ENCODE results near the gene PKP1. TPM values are rescaled to one million over a fixed set of nuclear protein-coding genes. Genes with fewer than 3 reads are reported as not detected.

PKP1 gene
- total and polyA plus RNA-seq, 2 of the 4 experiments (the other 2 are of a cell fraction), result 0.18 to 0.36 TPM

- Histone ChIP-seq H2BK15ac (ENCODE audit: low read depth, low read length) (no peak overlapping the region), H2BK20ac (ENCODE audit: low read depth, low read length) (no peak overlapping the region), H3K4me2 (ENCODE audit: low read depth, low read length) (no peak overlapping the region), H3K4me3 (ENCODE audit: insufficient read depth, low read depth, low read length) (no peak overlapping the region), H3K4me1 (ENCODE audit: control insufficient read depth, insufficient read depth, low read length) (no peaks in the 10 kb centered on the region), H3K23ac (ENCODE audit: low read depth, low read length) (no peak overlapping the region), H4K20me1 (ENCODE audit: insufficient read depth, low read length) (no peaks in the 10 kb centered on the region; the same call in 1 of the 2 replicates), H3K14ac (replicated peaks; ENCODE audit: low read depth, low read length) (no peak overlapping the region), H4K91ac (ENCODE audit: insufficient read depth, low read depth, low read length) (no peak overlapping the region), H2BK5ac (ENCODE audit: low read depth, low read length, poor library complexity, severe bottlenecking) (no peak overlapping the region), H4K5ac (ENCODE audit: low read depth, low read length) (no peak overlapping the region), H3K9me3 (ENCODE audit: control insufficient read depth, insufficient read depth, low read length) (no peaks in the 10 kb centered on the region), H3K9me1 (ENCODE audit: insufficient read depth, low read length) (no peaks in the 10 kb centered on the region), H3K36me3 (ENCODE audit: control insufficient read depth, insufficient read depth, low read length) (no peaks in the 10 kb centered on the region), H4K8ac (ENCODE audit: low read depth in 2 of 2, low read length in 2 of 2) (no peak overlapping the region), H3K4ac (ENCODE audit: low read depth, low read length) (no peak overlapping the region), H3K9ac (ENCODE audit: low read depth, low read length) (no peak overlapping the region), H3K27ac (ENCODE audit: insufficient read depth, low read length) (no peak overlapping the region), H3K18ac (ENCODE audit: low read depth, low read length) (no peak overlapping the region), H2BK120ac (ENCODE audit: low read depth, low read length) (no peak overlapping the region), H3K27me3 (ENCODE audit: control insufficient read depth, insufficient read depth, low read length) (peaks cover 73% of the 10 kb centered on the region), H2AK5ac (ENCODE audit: low read depth, low read length) (no peak overlapping the region), H3K56ac (ENCODE audit: extremely low read depth, insufficient read depth, low read length) (no peak overlapping the region), H3K79me1 (ENCODE audit: low read depth in 1 of 2, low read length in 2 of 2) (no peaks in the 10 kb centered on the region), H2AK9ac (replicated peaks; ENCODE audit: low read depth, low read length, poor library complexity) (no peak overlapping the region), H2AFZ (replicated peaks; ENCODE audit: low read length, poor library complexity) (no peak overlapping the region)
- dilution Hi-C loops (cut with HindIII; ENCODE audit: low sequenced_read_pairs, unreplicated experiment), result no loop called here
- ChIA-PET POLR2A (ENCODE audit: unreplicated experiment) (no interaction called here), CTCF (no interaction called here)
- intact Hi-C loops (cut with micrococcal nuclease), result no loop called here
- BruUV-seq (replicated peaks), result no TSS peak
- TF ChIP-seq RFX5 (IDR thresholded peaks at IDR 0.05; ENCODE audit: low read depth, low read length) (no peak), USF2 (IDR thresholded peaks at IDR 0.05; ENCODE audit: low read depth, low read length) (no peak), RCOR1 (IDR thresholded peaks at IDR 0.05; ENCODE audit: insufficient replicate concordance, low read length) (no peak), SMC3 (IDR thresholded peaks at IDR 0.05; ENCODE audit: low read depth, low read length) (no peak), MAZ (IDR thresholded peaks at IDR 0.05; ENCODE audit: borderline replicate concordance, low read depth, low read length) (no peak), CHD1 (IDR thresholded peaks at IDR 0.05; ENCODE audit: low read depth, low read length) (no peak), BHLHE40 (IDR thresholded peaks at IDR 0.05; ENCODE audit: low read depth, low read length) (no peak), POLR2A (IDR thresholded peaks at IDR 0.05; ENCODE audit: low read depth, low read length) (no peak), ELK1 (IDR thresholded peaks at IDR 0.05; ENCODE audit: borderline replicate concordance, low read depth, low read length) (no peak)
- no peak for DNase-seq
- WGBS, 2 experiments (ENCODE audit: extremely low coverage in 2 of 2, insufficient read length in 1 of 2), result 80% methylated on average over 2 of the region's 5 CpGs; no CpG with 5 or more reads in 1 of the 2 experiments
- ATAC-seq (ENCODE audit: low read depth), result no peak
- in situ Hi-C loops (cut with MboI; ENCODE audit: low sequenced_read_pairs), result no loop called here
Observed at GRCh38 chr1:201356236-201356635, 72.9 kb downstream of the PKP1 start.

Data from IMR-90 (cell line).